ENCODE results near the gene DDIT4. TPM values are rescaled to one million over a fixed set of nuclear protein-coding genes. Genes with fewer than 3 reads are reported as not detected.

The DDIT4 gene
- total RNA-seq, 1 donor = 52.4 TPM

DNA sequence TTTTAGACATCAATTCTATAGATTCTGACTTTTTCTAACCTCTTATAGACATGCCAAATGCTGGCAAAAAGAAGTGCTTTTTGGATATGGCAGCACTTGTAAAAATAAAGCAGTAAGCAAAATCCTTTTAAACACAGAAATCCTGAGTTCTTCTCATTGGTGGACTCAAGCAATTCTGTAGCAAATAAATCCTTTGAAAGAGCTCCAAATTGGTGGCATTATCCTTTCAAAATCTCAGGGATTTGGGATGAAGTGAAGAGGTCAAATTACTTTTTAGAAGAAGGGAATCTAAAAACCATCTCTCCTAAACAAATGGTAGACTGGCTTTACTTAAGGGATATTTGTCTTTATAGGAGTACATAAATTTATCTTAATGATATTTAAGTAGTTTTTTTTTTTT is 40.1 kb upstream of the DDIT4 start:
- H3K4me3 ChIP-seq (ENCODE audit: low read depth, low read length) = no peak overlapping the region
- TF ChIP-seq, protein P1, sequence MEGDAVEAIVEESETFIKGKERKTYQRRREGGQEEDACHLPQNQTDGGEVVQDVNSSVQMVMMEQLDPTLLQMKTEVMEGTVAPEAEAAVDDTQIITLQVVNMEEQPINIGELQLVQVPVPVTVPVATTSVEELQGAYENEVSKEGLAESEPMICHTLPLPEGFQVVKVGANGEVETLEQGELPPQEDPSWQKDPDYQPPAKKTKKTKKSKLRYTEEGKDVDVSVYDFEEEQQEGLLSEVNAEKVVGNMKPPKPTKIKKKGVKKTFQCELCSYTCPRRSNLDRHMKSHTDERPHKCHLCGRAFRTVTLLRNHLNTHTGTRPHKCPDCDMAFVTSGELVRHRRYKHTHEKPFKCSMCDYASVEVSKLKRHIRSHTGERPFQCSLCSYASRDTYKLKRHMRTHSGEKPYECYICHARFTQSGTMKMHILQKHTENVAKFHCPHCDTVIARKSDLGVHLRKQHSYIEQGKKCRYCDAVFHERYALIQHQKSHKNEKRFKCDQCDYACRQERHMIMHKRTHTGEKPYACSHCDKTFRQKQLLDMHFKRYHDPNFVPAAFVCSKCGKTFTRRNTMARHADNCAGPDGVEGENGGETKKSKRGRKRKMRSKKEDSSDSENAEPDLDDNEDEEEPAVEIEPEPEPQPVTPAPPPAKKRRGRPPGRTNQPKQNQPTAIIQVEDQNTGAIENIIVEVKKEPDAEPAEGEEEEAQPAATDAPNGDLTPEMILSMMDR (IDR thresholded peaks at IDR 0.05; ENCODE audit: insufficient read depth, low read length) = no peak
- DNase-seq (ENCODE audit: low read depth) = no peak

DNA sequence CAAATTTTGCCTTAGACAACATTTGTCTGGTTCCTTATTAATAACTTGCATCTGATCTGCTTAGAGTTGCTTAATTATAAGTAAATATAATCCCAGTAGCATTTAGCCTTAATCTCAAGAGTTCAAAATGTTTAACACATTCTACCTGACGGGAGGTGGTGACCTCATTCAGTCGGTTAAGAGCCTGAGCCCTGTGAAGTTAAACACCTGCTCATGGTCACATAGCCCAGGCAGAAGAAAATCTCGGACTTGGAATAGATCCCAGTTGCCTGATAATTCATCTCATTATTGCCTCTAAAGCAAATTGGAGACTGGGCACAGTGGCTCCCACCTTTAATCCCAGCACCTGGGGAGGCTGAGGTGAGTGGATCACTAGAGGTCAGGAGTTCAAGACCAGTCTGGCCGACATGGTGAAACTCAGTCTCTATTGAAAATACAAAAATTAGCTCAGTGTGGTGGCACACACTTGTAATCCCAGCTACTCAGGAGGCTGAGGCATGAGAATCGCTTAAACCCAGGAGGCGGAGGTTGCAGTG is 39.1 kb upstream of the DDIT4 start:
- H3K4me3 ChIP-seq (ENCODE audit: low read depth, low read length) = no peak overlapping the region
- no peak for DNase-seq (ENCODE audit: low read depth)
- TF ChIP-seq, protein P1 (IDR thresholded peaks at IDR 0.05; ENCODE audit: insufficient read depth, low read length) = no peak

DNA sequence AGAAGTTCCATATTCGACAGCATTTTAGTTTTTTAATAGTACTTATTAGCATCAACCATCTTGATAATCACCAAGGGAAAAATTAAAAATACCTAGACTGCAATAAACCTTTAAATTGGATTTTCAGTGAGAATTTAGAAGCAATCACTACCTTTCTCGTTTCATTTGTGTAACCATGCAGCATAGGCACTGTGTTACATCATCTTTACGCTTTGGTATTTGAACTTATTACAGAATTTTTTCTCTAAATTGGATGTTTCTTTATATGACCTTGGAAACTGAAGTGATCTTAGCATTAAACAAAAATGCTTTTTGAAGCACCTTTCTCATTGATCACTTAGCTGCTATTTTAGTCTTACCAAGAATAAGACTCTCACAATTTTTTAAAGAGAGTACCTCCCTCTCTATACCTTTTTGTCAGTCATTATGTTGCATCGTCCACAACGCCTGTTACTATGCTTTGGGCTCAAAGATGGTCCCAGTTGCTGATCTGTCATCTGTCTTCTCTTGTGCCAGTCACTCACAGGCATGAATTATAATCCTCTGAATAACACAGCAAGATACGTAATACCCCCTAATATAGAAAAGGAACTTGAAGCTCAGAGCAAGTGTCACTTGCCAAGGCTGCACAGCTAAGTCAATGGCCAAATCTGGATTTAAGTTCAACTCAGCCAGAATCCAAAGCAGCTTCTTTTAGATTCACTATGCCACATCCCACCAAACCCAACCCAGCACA is 38.0 kb upstream of the DDIT4 start:
- H3K4me3 ChIP-seq (ENCODE audit: low read depth, low read length) = no peak overlapping the region
- no peak for DNase-seq (ENCODE audit: low read depth)
- TF ChIP-seq, protein P1 (IDR thresholded peaks at IDR 0.05; ENCODE audit: insufficient read depth, low read length) = no peak

DNA sequence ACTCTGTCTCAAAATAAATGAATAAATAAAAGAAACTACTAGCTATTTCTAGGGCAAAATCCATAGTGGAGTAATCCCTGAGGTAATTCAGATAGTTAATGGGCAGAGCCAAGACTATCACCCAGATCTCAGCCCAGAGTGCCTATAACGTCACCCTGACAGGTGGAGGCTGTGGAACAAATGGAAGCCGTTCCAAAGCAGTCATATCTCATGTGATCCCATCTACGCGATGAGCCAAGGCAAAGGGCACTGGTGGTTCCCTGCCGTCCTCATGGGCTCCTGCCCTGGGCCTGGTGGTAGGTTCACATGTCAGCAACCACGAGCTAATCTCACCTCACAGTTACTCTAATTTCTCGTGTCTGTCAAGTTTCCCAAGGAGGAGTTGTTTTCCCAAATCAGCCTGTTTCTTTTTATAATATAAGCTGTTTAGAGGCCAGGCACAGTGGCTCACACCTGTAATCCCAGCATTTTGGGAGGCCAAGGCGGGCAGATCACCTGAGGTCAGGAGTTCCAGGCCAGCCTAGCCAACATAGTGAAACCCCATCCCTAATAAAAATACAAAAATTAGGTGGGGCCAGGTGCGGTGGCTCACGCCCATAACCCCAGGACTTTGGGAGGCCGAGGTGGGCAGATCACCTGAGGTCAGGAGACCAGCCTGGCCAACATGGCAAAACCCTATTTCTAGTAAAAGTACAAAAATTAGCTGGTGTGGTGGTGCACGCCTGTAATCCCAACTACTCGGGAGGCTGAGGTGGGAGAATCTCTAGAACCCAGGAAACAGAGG is 35.1 kb upstream of the DDIT4 start:
- no peak overlapping the region for H3K4me3 ChIP-seq (ENCODE audit: low read depth, low read length)
- TF ChIP-seq, protein P1 (IDR thresholded peaks at IDR 0.05; ENCODE audit: insufficient read depth, low read length) = no peak
- no peak for DNase-seq (ENCODE audit: low read depth)

DNA sequence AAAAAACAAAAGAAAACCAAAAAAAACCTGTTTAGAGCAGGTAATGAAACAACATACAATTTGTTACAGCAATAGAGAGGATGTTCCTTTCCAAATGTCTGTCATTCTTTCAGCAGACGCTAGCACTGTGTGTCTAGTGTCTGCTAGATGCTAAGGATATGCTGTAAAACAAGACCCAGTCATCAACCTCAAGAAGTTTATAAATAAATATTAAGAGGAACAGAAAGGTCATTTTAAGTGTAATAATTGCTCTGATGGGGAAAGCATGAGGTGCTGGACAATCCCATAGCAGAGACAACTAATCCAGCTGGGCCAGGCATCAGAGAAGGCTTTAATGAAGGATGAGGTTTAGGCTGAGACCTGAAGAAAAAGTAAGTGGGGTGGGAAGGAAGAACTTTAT is 34.3 kb upstream of the DDIT4 start:
- TF ChIP-seq, protein P1 (IDR thresholded peaks at IDR 0.05; ENCODE audit: insufficient read depth, low read length) = no peak
- H3K4me3 ChIP-seq (ENCODE audit: low read depth, low read length) = no peak overlapping the region
- no peak for DNase-seq (ENCODE audit: low read depth)

DNA sequence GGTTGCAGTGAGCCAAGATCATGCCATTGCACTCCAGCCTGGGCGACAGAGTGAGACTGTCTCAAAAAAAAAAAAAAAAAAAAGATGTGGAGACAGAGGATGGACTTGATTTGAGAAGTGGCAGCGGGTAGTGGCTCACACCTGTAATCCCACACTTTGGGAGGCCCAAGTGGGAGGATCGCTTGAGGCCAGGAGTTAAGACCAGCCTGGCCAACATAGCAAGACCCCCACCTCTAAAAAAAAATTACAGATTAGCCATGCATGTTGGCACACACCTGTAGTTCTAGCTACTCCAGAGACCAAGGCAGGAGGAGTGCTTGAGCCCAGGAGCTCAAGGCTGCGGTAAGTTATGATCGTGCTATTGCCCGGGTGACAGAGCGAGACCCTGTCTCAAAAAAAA is 33.4 kb upstream of the DDIT4 start:
- no peak overlapping the region for H3K4me3 ChIP-seq (ENCODE audit: low read depth, low read length)
- TF ChIP-seq, protein P1 (IDR thresholded peaks at IDR 0.05; ENCODE audit: insufficient read depth, low read length) = no peak
- DNase-seq (ENCODE audit: low read depth) = no peak

Measured in fibroblast of the aortic adventitia (primary cell).